ENCODE results near the gene GCN1.

DNA sequence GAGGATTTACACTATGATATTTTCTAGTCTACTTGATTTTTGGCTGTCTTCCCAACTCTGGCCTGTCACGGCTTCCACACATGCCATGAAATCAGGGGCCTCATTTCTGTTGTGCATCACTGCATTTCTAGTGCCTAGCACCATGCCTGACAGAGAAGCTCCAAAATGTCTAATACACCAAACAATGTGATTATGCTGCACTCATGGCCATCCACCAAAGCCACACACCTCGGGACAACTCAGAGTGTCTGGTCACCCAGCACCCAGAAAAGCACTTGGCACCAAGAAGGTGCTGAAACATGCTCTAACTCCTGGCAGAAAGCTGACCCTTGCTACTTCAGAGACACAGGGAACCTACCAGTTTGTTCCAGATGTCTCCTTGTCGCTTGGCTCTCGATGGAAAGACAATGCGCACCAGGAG lies 11.3 kb downstream of the GCN1 start:
- no peak for TF ChIP-seq CTCF (conservative IDR thresholded peaks at IDR 0.05)
- TF ChIP-seq EZH2 (IDR thresholded peaks at IDR 0.05; ENCODE audit: low read depth) = no peak

Data from PC-9 (cell line).